ENCODE results near the gene COA8. TPM values are rescaled to one million over a fixed set of nuclear protein-coding genes. Genes with fewer than 3 reads are reported as not detected.

The COA8 gene, protein sequence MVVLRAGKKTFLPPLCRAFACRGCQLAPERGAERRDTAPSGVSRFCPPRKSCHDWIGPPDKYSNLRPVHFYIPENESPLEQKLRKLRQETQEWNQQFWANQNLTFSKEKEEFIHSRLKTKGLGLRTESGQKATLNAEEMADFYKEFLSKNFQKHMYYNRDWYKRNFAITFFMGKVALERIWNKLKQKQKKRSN
- 38.4 and 38.9 TPM in 2 replicates for total RNA-seq

GRCh38 chr14:103562429-103563225, at the start of gene COA8, which contains the start of gene BAG5:
TSS of gene COA8 (plus strand) at chr14:103562960. CDS start at chr14:103563002, 42 bp downstream.
TSS of gene BAG5 (minus strand) at chr14:103562657. CDS start at chr14:103561164, 1,493 bp downstream.
- DNase-seq (ENCODE audit: extremely low read depth, low read depth, low spot score), result no peak

- no peak for DNase-seq (ENCODE audit: extremely low read depth, low read depth, low spot score)
Observed at GRCh38 chr14:103514596-103515421, 48.0 kb upstream of the COA8 start.

DNA sequence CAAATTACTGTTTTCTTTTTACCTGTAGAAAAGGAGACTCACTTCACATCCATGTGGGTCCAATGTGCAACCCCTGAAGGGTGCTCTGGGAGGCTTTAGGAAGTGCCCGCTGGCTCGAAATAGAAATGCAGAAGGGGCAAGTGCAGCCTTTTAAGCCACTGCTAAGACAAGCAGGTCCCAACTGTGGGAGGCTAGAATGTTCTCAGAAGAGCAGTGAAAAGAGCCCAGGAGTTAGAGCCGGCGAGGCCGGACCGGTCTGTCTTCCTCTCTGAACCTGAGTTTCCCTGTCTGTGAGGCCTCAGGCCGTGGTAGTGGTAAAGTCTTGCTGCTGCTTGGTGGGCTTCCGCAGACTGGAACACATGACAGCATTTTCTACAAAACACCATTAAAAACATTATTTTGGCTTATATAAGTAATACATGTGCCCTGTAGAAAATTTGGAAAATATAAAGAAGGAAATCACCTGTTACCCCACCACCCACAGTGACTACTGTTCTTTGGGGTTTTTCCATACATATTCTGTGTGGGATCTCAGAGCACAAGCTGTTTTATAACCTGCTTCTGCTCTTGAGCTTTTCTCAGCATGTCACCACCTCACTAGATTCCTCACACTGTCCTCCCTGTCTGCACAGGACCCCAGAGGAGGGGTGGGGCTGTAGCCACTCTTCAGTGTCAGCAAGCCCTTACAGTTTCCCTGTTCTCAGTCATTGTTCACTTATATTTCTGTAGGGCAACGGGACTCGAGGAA, 46.2 kb upstream of the COA8 start:
- DNase-seq (ENCODE audit: extremely low read depth, low read depth, low spot score), result no peak

- no peak for DNase-seq (ENCODE audit: extremely low read depth, low read depth, low spot score)
Observed at GRCh38 chr14:103517174-103517566, 45.6 kb upstream of the COA8 start.

DNA sequence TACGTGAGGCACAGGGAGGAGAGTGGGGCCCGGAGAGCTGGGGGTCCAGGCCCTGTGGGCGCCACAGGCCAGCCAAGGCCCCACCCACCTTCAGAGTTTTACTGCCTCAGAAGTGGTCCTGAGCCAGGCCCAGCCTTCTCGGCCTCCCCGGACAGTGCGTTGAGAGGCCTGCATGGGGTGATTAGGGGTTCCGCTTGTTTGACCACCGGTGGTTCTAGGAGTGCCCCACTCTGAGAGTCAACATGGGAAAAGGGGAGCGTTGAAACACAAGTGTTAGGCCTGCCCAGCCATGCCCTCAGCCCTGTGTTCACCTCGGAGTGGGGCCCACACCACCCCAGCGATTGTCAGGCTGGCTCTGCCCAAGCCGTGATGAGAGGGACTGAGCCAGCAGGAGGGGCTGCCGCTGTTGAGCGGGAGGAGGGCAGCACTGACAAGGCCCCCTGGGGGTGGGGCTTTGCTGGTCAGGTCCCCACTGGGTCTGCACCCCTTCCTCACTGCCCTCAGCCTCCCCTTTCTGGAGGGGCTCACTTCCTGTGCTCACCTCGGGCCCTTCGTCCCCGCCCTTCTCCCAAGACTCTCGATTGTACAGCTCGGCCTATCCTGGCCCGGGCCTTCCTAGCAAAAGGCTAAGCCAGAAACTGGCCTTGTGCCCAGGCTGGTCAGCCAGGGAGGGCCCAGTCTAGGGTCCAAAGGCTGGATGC, 44.9 kb upstream of the COA8 start:
- DNase-seq (ENCODE audit: extremely low read depth, low read depth, low spot score), result no peak

DNA sequence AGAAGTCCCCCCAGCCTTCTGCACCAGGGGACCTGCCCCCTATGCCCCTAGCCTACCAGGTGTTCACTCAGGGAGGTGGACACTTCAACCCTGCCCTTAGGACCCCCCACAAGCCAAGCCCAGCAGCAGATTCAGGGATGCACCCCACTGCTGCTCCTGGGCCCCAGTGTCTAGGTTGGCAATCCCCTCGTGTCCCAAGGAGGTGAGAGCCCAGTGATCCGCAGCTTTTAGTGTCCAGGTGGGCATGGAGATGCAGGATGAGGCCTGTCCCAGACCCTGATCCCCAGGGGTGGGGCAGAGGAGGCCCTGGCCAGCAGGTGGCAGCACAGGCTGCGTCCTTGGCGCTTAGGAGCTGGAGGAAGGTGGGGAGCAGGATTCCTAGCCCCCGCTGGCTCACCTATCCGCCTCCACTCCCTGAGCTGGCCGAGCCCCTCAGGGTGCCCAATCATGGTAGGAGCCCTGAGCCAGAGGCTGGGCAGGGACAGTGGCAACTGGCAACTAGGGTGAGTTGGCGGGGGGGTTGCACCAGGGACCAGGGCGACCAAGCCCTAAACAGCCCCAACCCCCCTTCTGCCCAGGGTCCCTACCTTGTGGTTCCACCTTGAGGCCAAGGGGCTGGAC, 44.2 kb upstream of the COA8 start:
- no peak for DNase-seq (ENCODE audit: extremely low read depth, low read depth, low spot score)

DNA sequence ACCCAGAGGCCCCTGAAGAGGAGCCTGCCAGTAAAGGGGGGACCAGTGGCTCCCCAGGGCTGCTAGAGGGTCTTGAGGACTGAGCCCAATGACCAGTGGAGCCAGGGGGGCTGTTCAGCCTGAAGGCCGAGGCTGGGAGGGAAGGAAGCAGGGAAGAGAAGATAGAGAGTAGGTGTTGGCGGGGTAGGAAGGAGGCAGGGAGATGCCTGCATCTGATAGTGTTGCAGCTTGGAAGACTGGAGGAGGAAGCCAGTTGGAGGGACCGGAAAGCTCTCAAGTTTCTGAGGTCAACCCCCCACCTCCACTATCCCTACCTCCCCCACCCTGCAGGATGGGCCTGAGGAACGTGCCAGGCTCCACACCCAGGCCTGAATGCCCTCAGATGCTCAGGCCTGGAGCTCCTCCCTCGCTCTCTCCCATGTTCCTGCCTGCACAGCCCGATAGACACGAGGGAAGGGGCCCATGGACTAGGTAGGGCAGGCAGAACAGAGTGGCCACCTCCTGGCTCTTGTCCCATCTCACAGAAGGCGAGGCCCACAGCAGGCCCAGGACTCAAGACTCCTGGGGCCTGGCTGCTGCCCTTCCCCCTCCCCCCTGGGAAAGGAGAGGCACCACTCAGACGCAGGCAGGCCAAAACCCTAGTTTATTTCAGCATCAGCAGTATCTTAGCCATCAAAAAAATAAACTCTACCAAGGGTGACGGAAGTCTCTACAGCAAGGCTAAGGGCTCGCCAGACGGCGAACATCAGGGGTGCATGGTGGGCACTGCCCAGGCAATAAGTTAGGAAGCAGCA, 43.5 kb upstream of the COA8 start:
- no peak for DNase-seq (ENCODE audit: extremely low read depth, low read depth, low spot score)

- DNase-seq (ENCODE audit: extremely low read depth, low read depth, low spot score), result no peak
Observed at GRCh38 chr14:103519837-103520212, 42.9 kb upstream of the COA8 start.

DNA sequence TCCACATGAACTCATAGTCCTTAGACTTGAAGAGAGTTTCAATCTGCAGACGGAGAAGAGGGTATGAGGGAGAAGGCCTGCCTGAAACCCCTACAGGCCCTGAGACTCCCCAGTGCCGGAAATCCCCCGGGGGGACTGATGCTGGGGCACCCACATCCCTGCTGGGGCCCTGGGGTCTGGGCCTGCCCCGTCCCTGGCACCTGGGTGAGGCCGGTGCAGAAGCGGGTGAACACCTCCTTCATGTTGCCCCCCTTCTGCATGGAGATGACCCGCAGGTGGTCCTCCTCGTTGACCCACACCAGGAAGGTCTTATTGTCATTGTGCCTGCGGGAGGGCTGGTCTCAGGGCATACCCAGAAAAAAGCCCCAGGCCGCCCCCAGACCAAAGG, 42.5 kb upstream of the COA8 start:
- no peak for DNase-seq (ENCODE audit: extremely low read depth, low read depth, low spot score)

DNA sequence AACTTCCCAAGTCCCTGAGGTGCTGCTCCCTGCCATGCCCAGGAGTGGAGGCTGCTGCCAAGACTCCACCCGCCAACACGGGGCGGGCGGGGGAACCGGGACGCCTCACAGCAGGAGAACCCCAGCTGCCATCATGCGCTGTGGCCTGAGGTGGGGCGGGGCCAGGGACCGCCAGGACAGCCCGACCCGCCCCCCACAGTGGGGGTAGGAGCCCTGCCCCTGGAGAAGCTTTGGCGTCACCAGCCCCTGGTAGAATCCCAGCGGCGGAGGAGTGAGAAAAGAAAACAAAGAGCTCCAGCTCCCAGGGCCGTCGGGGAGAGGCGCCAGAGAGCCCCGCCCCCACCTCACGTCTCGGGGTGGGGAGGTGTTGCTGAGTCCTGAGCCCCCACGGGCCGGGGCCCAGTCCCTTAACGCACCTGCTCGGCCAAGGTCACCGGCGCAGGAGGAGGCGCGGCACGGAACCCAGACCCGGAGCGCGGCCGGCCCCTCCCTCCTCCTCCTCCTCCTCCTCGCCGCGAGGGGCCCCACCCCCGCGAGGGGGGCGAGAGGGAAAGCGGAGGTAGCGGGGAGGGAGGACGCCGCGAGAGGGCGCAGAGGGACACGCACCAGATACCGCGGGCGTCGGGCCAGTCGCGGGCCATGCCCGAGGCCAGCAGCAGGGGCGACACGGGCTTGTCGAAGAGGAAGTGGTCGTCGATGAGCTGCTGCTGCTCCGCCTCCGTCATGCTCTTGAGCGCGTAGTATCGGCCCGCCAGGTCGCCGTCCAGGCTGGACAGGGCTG, 41.9 kb upstream of the COA8 start:
- no peak for DNase-seq (ENCODE audit: extremely low read depth, low read depth, low spot score)

DNA sequence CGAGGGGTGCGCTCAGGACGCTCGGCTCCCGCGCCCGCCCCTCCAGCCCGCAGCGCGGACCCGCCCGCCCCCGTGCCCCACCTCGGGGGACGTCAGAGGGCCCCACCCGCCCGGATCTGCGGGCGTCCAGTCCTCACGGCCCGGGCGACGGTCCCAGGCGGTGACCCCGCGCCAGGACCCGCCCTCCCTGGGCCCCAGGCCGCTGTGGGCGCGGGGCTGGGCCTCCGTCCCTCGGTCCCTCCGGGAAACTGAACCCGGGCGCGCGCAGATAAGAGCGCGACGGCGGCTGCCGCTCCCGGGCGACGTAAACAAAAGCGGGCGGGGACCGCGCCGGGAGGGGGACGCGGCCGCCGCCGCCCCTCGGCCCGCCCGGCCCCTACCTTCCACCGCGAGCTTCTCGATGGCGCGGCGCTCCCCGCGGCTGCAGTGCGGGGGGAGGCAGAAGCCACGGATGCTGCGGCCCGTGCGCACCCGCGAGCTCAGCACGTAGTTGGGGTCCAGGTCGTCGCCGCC, 41.3 kb upstream of the COA8 start:
- DNase-seq (ENCODE audit: extremely low read depth, low read depth, low spot score), result no peak

GRCh38 chr14:103521951-103522563, 40.7 kb upstream of the COA8 start:
- no peak for DNase-seq (ENCODE audit: extremely low read depth, low read depth, low spot score)

DNA sequence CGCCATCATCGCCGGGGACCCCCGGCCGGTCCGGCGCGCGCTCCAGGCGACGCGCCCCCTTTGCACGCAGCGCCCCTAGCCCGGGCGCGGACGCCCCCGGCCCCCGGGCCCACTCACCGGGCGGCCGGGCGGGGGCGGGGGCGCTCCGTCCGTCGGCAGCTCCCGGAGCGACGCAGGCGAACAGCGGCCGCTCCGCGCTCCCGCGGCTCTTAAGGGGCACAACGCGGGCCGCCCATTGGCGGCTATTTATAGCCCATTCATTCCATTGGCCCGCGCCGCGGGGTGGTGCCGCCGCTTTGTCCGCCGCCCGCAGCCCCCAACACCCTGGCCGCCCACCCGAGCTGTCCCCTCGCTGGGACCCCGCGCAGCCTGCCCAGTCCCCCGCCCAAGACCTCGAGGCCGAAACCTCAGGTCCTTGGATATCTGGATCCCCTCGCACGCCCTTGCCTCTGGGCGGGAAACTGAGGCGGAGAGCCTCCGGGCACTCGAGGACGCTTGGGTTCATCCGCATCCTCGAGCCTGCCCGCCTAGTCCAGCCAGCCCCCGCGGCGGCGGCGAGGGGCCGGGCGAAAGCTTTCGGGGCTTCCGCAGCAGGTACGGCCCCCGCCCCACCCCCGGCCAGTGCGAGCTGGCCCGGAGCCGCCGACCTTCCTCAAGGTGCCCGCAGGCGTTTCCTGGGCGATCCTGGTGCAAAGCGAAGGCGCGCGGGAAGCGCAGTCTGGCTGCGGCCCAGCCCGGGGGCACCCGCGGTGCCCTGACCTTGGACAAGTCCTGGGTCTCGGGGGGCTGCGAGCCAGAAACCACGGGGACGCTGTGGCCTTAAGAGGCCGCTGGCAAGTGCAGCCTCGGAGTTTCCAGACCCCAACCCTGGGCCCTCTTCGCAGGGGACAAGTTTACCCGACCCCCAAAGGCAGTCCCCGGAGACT, 39.8 kb upstream of the COA8 start, which contains the start of gene CKB:
TSS of gene CKB (minus strand) at position 182 of the 926 bp plus-strand sequence. CDS start 337 bp downstream, outside the sequence.
- no peak for DNase-seq (ENCODE audit: extremely low read depth, low read depth, low spot score)

GRCh38 chr14:103523575-103523954, 39.2 kb upstream of the COA8 start:
- no peak for DNase-seq (ENCODE audit: extremely low read depth, low read depth, low spot score)

GRCh38 chr14:103524002-103524935, 38.5 kb upstream of the COA8 start:
- no peak for DNase-seq (ENCODE audit: extremely low read depth, low read depth, low spot score)
